GM18909 (cell line): Measurements from ENCODE around the gene AOPEP.
A peak's percentile ranks its signal among the peaks of the same experiment; 100 is the strongest.
"Not testable (repeated sequence)": the region's sequence is repeated elsewhere in the genome, so short reads cannot be mapped to it uniquely, and the experiment has no call there.

Experiments used
- ATAC-seq: cut with Tn5 transposase; IDR thresholded peaks from one replicate; pipeline ENCODE4 v1.9.1; 2021; ENCODE audit warnings: mild to moderate bottlenecking; ENCODE audit not compliant: unreplicated experiment, poor library complexity

The AOPEP gene

DNA sequence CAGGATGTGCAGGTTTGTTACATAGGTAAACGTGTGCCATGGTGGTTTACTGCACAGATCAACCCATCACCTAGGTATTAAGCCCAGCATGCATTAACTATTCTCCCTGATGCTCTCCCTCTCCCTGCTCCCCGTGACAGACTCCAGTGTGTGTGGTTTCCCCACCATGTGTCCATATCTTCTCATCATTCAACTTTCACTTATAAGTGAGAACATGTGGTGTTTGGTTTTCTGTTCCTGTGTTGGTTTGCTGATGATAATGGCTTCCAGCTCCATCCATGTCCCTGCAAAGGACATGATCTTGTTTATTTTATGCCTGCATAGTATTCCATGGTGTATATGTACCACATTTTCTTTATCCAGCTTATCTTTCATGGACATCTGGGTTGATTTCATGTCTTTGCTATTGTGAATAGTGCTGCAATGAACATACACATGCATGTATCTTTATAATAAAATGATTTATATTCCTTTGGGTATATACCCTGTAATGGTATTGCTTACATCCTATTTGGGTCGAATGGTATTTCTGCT, 103.6 kb downstream of the AOPEP start:
- ATAC-seq, result not testable (repeated sequence)

DNA sequence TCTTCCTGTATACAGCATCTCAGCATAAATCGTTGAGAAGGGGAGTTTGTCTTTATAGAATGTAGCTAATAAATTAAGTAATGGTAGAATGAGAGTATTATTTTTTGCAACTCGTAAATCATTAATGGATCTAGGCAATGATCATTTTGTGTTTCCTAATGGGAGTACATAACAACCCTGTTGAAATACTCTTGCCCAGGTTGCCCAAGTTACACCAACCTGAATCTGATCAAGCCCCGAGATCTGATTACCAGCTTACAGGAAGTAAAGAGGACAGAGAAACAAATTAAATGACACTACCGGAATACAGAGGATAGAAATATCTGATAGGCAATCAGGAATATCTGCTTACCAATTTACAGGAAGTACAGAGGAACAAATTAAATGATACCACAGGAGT, 107.3 kb downstream of the AOPEP start:
- no peak for ATAC-seq

DNA sequence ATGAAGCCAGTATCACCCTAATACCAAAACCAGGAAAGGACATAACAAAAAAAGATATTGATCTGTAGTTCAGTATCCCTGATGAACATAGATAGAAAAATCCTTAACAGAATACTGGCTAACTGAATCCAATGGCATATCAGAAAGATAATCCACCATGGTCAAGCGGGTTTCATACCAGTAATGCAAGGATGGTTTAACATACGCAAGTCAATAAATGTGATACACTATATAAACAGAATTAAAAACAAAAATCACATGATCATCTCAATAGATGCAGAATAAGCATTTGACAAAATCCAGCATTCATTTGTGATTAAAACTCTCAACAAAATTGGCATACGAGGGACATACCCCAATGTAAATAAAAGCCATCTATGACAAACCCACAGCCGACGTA, 110.9 kb downstream of the AOPEP start:
- ATAC-seq, result no peak

DNA sequence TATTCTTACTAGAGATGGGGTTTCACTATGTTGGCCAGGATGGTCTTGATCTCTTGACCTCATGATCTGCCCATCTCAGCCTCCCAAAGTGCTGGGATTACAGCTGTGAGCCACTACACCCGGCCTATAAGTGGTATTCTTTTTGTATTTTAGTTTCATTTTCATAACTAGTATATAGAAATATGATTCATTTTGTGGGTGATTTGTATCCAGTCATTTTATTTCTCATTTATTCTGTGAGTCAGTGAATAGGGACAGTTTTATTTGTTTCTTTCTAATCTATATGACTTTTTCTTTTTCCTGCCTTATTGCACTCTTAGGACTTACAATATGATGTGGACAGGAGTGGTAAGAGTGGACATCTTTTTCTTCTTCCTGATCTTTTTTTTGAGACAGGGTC, 112.9 kb downstream of the AOPEP start:
- no peak for ATAC-seq

DNA sequence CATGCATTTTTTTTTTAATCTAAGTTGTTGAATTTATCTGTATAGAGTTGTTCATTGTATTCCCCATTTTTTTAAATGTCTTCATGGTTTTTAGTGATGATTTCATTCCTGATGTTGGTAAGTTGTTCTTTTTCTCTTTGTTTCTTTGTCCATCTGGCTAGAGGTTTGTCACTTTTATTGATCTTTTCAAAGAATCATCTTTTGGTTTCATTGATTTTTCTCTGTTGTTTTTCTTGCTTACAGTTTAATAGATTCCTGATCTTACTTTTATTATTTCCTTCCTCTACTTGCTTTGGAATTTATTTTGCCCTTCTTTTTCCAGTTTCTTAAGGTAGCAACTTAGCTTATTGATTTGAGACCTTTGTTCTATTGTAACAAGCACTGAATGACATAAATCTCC, 114.2 kb downstream of the AOPEP start:
- ATAC-seq, result no peak

DNA sequence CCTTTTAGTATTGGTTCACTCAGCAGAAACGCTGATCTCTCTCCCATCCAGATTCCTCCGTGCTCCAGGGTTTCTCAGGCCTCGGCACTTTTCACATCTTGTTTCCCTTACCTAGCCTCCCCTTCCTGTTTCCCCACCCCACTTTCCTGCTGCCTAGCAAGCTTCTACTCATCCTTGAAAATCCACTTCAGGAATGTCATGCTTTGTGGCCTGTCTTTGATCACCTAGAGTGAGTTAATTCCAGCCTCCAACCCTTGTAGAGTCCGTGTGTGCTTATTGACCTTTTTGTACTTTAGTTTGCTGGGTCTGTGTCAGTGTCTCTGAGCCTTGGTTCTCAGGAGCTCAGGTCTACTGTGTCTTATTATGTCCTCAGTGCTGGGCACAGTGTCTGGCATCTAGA, 116.6 kb downstream of the AOPEP start:
- no peak for ATAC-seq

DNA sequence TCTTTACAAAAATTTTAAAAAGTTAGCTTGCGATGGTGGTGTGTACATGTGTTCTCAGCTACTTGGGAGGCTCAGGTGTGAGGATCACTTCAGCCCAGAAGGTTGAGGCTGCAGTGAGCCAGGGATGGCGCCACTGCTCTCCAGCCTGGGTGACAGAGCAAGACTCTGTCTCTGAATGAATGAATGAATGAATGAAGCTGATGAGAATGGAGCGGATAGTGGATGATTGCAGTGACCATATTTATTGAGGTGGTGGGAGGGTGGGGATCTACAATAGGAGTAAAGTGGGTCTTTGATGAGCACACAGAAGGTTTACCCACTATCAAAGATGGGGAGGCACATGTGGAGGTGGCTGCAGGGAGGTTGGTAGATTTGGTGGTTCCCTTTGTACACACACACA, 120.2 kb downstream of the AOPEP start:
- ATAC-seq, result no peak

DNA sequence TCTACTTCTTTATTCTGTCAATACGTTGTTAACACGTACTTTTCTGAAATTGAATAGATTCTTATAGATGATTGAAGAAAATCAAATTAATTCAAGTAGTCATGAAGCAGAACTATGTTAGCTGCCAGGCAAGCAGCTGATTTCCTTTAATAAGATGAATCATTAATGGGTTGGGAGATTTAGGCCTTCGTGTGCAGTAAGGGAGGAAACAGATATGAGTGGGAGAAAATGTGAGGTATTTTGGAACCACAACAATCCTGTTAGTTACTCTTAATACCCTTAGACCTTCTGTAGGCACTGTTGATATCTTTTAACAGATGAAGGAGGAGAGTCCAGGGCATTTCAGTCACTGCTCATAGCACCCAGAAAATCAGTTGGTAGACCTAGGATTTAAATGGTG, 121.0 kb downstream of the AOPEP start:
- no peak for ATAC-seq

DNA sequence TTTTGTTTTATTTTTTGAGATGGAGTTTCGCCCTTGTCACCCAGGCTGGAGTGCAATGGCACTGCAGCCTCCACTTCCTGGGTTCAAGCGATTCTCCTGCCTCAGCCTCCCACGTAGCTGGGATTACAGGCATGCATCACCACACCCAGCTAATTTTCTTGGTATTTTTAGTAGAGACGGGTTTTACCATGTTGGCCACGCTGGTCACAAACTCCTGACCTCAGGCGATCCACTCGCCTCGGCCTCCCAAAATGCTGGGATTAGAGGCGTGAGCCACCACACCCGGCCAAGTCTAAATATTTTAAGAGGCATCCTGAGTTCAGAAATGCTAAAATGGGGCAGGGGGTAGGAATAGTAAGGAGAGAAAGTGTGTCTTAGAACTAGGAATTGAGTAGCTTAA, 122.3 kb downstream of the AOPEP start:
- ATAC-seq, result not testable (repeated sequence)

DNA sequence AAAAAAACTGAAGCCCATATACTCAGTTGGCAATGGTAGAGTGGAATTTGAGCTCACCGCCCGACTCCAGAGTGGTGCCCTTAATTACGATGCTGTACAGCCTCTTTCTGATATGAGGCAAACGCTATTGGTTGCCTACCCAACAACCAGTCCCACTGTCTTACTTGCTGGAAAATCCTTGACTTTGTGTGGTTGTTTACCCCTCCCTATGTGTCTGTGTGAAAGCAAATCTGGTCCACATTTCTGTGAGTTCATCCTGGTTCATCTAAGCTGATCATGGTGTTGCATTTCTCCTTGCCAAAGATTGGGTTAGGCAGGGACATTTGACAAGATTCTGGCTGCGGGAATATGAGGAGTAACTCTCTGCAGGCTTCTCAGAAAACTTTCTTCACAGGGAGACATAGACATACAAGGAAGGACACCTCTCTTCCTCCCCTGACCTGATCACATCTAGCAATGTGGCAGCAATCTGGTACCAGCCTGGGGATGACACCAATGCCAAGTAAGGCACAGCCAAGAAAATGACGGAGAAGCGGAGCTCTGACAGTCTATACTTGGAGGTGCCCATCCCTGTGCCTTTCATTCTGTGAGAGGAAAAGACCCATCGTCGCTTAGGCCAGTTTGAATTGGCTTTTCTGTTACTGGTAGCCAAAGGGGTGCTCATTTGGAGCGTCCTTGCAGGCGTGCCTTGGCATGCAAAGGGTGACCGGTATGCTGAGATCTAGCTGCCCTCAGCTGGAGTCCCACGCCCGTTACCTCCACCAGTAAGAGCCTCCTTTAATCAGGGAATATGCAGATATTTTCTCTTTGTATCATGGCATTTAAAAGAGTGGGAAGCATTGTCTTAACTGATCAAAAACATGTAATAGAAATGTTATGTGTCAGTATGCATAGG, 124.3 kb downstream of the AOPEP start:
- ATAC-seq, result no peak

DNA sequence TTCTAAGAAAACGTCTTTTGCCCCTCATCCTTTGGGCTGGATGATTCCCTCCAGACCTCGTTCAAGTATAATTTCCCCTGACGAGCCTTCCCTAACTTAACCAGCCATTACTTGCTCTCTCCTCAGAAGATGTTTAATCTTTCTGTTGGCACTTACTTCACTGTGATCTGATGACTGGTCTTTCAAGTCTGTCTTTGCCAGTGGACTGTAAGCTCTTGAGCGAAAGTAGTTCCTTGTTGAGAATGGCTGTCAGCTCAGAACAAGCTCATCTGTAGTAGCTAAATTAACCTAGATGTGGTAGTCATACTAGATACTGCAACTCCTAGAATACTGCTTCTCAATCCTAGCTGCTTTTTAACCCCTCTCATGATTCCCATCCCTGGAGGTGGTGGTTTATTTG, 125.0 kb downstream of the AOPEP start:
- no peak for ATAC-seq

DNA sequence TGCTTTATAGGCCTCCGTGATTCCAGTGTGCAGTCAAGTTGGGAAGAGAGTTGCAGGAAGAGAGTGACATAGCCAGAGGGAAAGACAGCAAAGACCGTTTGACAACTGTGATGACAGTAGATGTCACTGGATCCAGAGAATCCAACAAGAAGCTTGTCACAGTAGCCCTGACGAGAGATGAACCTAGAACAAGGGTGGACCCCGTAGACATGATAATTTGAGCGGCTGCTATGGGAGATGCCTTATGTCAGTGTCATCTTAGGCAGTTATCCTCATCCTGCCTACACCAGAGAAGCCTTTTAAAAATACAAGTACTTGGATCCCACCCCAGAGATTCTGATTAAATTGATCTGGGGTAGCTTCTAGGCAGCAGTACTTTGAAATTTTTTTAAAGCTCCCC, 125.4 kb downstream of the AOPEP start:
- no peak for ATAC-seq

DNA sequence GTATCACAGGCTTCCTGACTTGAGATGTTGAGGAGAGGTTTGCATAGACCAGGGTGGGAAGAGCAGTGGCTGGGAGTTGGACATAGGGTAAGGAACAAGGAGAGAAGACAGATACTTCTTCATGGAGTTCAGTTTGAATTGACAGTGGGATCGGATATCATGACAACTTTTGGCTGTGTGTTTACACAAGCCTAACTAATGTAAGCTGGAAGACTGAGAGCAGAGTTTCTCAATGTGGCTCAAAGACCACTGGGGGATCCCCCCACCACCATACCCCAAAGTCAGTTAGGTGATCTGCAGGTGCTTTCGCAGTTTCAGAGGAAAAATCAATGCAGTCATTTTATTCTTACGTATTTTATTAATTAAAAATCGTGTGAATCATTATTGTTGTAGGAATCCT, 125.9 kb downstream of the AOPEP start:
- ATAC-seq, result no peak

DNA sequence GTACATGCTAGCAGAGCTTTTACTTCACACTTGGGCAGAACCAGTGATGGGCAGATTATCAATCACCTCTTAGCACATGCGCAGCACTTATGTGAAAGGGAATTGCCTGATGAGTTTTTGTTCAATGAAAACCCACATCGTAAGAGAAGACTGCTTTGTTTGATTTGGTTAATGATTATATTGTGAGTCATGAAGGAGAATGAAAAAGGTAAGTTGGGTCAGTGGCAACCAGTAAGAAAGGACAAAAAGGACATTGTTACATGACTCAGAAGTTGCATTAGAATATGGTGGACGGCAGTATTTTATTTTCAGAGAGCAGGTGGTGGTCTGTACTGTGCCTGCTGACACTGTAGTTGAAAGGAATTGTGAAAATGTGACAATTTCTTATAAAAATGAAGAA, 127.4 kb downstream of the AOPEP start:
- no peak for ATAC-seq

DNA sequence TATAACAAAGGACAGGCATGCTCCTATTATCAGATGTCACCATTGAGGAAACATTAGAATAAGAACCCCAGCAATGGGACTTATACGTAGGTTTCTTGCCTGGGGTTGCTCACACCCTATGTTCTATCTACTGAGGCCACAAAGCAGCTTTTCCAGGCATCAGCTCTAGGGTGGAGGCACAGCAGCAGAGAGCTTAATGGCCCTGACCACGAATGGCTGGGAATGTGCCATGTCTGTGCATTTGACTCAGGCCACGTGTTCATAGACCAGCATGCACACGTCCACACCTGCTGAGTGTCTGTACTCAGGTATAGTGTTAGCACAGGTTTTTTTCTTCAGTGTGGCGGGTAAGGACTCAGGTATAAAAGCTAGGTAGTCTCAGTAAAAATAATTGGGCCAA, 129.4 kb downstream of the AOPEP start:
- ATAC-seq, result no peak

DNA sequence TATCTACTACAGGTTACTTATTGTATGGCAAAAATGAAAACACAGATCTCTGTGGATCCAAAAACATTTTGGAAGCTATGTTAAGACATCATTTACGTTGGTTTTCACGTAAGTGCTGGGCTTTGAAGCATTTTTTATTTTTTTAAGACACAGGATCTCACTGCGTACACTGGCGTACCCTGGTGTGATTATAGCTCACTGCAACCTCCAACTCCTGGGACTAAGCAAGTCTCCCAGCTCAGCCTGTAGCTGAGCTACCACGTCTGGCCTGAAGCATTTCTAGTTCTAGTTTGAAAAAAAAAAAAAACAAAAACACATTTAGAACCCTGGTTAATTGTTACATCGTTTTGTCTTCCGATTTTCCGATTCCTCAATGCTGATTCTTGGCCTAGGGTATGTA, 131.3 kb downstream of the AOPEP start:
- no peak for ATAC-seq

DNA sequence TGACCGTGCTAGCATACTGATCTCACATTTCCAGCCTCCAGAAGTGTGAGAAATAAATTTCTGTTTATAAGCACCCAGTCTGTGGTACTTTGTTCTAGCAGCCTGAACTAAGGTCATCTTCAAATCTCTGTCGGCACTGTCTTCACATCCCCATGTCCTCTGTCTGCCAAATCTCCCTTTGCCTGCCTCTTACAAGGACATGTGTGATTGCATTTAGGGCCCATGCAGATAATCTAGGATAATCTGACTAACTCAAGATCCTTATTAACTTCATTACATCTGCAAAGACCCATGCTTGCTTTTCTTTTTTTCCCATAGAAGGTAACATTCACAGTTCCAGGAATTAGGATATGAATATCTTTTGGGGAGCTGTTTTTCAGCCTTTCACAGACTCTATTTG, 132.7 kb downstream of the AOPEP start:
- ATAC-seq, result no peak

DNA sequence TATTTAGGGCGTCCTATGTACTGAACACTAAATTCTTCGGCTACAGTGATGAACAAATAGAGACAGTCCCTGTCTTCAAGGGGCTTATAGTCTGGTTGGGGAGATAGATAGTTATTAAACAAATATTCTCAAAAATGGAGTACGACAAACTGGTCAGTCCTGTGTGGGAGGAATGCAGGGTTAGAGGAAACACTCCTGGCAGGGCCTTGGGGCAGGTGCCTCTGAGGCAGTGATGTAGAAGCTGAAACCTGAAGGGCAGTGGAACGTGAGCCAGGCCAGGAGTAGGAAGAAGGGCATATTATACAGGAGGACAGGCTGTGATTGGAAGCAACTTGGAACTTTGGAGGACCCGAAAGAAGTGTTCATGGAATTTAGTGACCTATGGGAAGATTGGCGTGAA, 133.4 kb downstream of the AOPEP start:
- no peak for ATAC-seq

DNA sequence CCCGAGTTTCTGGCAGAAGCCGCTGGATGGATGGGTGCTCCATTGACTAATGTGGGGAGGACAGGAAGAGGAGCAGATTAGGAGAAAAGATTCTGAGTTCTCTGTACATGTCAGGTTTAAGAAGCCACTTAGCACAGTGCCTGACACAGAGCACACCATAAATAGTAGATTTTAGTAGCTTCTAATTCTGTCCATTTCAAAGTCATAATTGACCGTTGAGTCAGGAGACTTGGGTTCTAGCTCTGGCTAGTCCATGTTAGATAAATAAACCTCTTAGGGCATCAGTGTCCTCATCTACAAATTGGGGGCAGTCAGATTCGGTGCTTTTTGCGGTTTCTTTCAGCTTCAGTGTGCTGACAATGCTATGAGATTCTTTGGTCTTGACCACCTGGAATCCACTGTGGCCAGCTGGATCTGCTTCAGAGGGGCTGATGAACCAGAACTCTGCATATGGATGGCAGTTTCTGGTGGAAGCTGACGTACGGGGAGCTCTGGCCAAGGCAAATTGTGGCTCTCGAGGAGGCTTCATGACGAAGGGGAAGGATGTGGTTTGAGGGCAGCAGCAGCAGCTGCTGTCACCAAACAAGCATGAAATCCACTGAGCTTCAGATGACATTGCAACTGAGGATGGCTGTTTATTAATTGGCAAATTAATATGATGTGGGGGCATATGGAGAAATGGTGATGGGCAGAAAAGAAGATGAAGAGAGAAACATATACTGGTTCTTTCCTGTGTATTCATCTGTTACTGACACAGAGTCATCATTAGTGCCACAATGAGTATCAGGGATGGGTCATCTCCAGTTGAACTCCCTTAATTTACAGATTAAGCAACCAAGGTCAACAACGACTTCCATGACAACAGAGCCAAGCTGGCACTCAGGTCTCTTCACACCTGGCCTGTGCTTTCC, 134.4 kb downstream of the AOPEP start:
- peak; percentile 95 for ATAC-seq

DNA sequence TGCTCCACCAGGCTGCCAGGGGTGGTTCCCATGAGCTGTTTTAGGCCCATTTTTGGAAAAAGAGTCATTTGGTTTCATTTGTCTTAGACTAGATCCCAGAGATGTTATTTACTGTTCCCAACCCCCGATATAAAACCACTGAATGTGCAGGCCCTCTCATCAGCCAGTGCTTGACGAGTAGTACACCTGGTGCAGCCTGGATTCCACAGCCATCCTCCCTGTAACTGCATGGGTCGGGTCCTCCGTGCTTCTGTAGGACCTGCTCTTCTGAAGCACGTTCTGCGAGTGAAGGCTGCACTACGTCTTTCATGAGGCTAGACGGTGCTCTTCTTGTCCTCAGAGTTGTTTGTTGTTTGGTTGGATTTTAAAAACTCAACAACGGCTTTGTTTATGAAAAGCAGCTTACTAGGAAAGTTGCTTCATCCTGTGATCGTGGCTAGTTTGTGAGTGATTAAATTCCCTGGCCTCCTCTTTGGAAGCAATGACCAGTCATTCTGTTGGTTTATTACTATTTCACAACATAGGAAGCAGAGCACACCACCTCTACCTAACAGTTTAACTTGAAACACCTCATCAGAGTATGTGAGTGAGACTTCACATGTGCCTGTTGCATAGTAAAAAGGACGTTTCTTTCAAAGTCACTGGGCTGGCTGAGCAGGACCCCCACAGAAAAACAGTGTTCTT, 135.2 kb downstream of the AOPEP start:
- ATAC-seq, result no peak

DNA sequence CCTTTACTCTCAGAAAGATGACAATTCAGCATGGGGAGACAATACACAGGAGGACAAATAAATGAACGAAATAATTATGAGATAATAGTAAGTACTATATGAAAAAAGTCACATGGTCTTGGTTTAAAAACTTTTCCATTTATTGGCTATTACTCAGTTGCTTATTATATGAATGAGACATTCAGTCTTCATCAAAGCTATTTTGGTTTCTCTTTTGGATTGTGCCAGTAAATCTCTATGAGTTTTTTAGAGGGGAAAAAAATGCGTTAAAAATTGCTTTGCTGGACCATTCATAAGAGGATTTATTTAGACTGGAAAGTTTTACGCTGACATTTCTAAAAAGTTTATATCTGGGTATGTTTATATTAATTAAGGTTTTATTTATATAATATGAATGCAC, 137.7 kb downstream of the AOPEP start:
- no peak for ATAC-seq
